ENCODE results near the gene MNS1. TPM values are rescaled to one million over a fixed set of nuclear protein-coding genes. Genes with fewer than 3 reads are reported as not detected.

The MNS1 gene
- total RNA-seq, 1 donor from 2014 or later = 4.8 TPM

GRCh38 chr15:56390739-56391267 lies 74.1 kb downstream of the MNS1 start:
- H3K27me3 Mint-ChIP-seq = no peaks in the 10 kb centered on the region
- H3K4me3 Mint-ChIP-seq (ENCODE audit: low read depth) = no peak overlapping the region
- TF ChIP-seq, protein P1, sequence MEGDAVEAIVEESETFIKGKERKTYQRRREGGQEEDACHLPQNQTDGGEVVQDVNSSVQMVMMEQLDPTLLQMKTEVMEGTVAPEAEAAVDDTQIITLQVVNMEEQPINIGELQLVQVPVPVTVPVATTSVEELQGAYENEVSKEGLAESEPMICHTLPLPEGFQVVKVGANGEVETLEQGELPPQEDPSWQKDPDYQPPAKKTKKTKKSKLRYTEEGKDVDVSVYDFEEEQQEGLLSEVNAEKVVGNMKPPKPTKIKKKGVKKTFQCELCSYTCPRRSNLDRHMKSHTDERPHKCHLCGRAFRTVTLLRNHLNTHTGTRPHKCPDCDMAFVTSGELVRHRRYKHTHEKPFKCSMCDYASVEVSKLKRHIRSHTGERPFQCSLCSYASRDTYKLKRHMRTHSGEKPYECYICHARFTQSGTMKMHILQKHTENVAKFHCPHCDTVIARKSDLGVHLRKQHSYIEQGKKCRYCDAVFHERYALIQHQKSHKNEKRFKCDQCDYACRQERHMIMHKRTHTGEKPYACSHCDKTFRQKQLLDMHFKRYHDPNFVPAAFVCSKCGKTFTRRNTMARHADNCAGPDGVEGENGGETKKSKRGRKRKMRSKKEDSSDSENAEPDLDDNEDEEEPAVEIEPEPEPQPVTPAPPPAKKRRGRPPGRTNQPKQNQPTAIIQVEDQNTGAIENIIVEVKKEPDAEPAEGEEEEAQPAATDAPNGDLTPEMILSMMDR (IDR thresholded peaks at IDR 0.05; ENCODE audit: unreplicated experiment) = no peak

GRCh38 chr15:56385908-56386307 lies 79.0 kb downstream of the MNS1 start:
- TF ChIP-seq, protein P1 (IDR thresholded peaks at IDR 0.05; ENCODE audit: unreplicated experiment) = no peak
- no peak overlapping the region for H3K27ac Mint-ChIP-seq
- H3K27me3 Mint-ChIP-seq = no peaks in the 10 kb centered on the region
- peaks cover 8% of the 10 kb centered on the region for H3K9me3 Mint-ChIP-seq (ENCODE audit: low read depth)
- peaks cover 15% of the 10 kb centered on the region for H3K36me3 Mint-ChIP-seq (ENCODE audit: insufficient read depth)
- H3K4me3 Mint-ChIP-seq (ENCODE audit: low read depth) = no peak overlapping the region
- DNase-seq (ENCODE audit: low spot score, unreplicated experiment) = no peak
- no peaks in the 10 kb centered on the region for H3K4me1 Mint-ChIP-seq (ENCODE audit: low read depth)

More at GRCh38 chr15:56390739-56391267, 74.1 kb downstream of the MNS1 start:
- H3K36me3 Mint-ChIP-seq (ENCODE audit: insufficient read depth) = peaks cover 15% of the 10 kb centered on the region
- H3K27ac Mint-ChIP-seq = no peak overlapping the region
- no peaks in the 10 kb centered on the region for H3K4me1 Mint-ChIP-seq (ENCODE audit: low read depth)
- peaks cover 4% of the 10 kb centered on the region for H3K9me3 Mint-ChIP-seq (ENCODE audit: low read depth)
- no peak for DNase-seq (ENCODE audit: low spot score, unreplicated experiment)

DNA sequence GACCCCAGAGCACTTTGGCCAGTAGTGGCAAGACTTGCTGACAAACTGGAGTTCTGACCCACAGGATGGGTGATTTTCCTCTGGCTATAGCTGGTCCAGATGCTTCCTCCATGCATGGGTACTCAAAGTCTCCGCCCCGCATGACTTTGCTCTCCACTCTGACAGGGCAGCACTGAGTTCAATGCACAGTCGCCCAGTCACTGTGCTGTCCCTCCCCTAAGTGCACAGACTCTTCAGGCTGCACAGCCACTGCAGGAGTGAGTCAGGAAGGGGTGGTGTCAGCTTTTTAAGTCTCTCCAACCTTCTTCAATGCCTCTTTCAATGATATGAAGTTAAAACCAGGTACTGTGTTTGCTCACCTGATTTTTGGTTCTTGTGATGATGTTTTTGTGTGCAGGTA lies 81.9 kb downstream of the MNS1 start:
- Mint-ChIP-seq H3K4me3 (ENCODE audit: low read depth) (no peak overlapping the region), H3K36me3 (ENCODE audit: insufficient read depth) (peaks cover 31% of the 10 kb centered on the region), H3K27me3 (no peaks in the 10 kb centered on the region), H3K9me3 (ENCODE audit: low read depth) (peaks cover 22% of the 10 kb centered on the region), H3K27ac (no peak overlapping the region), H3K4me1 (ENCODE audit: low read depth) (no peaks in the 10 kb centered on the region)
- TF ChIP-seq, protein P1 (IDR thresholded peaks at IDR 0.05; ENCODE audit: unreplicated experiment) = no peak
- no peak for DNase-seq (ENCODE audit: low spot score, unreplicated experiment)

Other genes starting within 250 kb of the MNS1 start
- gene RFX7, start 221.3 kb downstream of the MNS1 start, total RNA-seq = 33.6 and 36.5 TPM in 2 replicates
- 32.7 and 33.4 TPM in 2 replicates for gene TEX9, start 99.7 kb downstream of the MNS1 start, total RNA-seq

All from progenitor cell of endocrine pancreas (in vitro differentiated cells).